ENCODE data around the gene LRMDA. TPM values are rescaled to one million over a fixed set of nuclear protein-coding genes. Genes with fewer than 3 reads are reported as not detected.

Gene LRMDA
- total and polyA plus RNA-seq, 2 of the 4 experiments (the other 2 are of a cell fraction), result 0.07 TPM; not detected in 1

- Histone ChIP-seq H3K79me1 (ENCODE audit: low read depth in 1 of 2, low read length in 2 of 2) (no peaks in the 10 kb centered on the region), H2BK15ac (ENCODE audit: low read depth, low read length) (no peak overlapping the region), H4K8ac (ENCODE audit: low read depth in 2 of 2, low read length in 2 of 2) (no peak overlapping the region), H3K23ac (ENCODE audit: low read depth, low read length) (no peak overlapping the region), H3K27me3 (ENCODE audit: control insufficient read depth, insufficient read depth, low read length) (peaks cover 3% of the 10 kb centered on the region; the same call in 1 of the 2 replicates), H2AFZ (replicated peaks; ENCODE audit: low read length, poor library complexity) (no peak overlapping the region), H3K9ac (ENCODE audit: low read depth, low read length) (no peak overlapping the region), H2AK9ac (replicated peaks; ENCODE audit: low read depth, low read length, poor library complexity) (no peak overlapping the region), H2AK5ac (ENCODE audit: low read depth, low read length) (no peak overlapping the region), H2BK20ac (ENCODE audit: low read depth, low read length) (no peak overlapping the region), H3K4ac (ENCODE audit: low read depth, low read length) (no peak overlapping the region), H2BK120ac (ENCODE audit: low read depth, low read length) (no peak overlapping the region), H2BK5ac (ENCODE audit: low read depth, low read length, poor library complexity, severe bottlenecking) (no peak overlapping the region), H3K56ac (ENCODE audit: extremely low read depth, insufficient read depth, low read length) (no peak overlapping the region), H3K4me2 (ENCODE audit: low read depth, low read length) (no peak overlapping the region), H4K91ac (ENCODE audit: insufficient read depth, low read depth, low read length) (no peak overlapping the region), H3K4me1 (ENCODE audit: control insufficient read depth, insufficient read depth, low read length) (no peaks in the 10 kb centered on the region), H3K36me3 (ENCODE audit: control insufficient read depth, insufficient read depth, low read length) (no peaks in the 10 kb centered on the region), H3K18ac (ENCODE audit: low read depth, low read length) (no peak overlapping the region), H4K5ac (ENCODE audit: low read depth, low read length) (no peak overlapping the region), H3K9me1 (ENCODE audit: insufficient read depth, low read length) (no peaks in the 10 kb centered on the region), H3K14ac (replicated peaks; ENCODE audit: low read depth, low read length) (no peak overlapping the region), H3K4me3 (ENCODE audit: insufficient read depth, low read depth, low read length) (no peak overlapping the region), H3K27ac (ENCODE audit: insufficient read depth, low read length) (no peak overlapping the region), H3K9me3 (ENCODE audit: control insufficient read depth, insufficient read depth, low read length) (no peaks in the 10 kb centered on the region), H4K20me1 (ENCODE audit: insufficient read depth, low read length) (no peaks in the 10 kb centered on the region)
- BruUV-seq (replicated peaks), result no TSS peak
- in situ Hi-C loops (cut with MboI; ENCODE audit: low sequenced_read_pairs) (no loop called here), intact Hi-C loops (cut with micrococcal nuclease) (no loop called here), dilution Hi-C loops (cut with HindIII; ENCODE audit: low sequenced_read_pairs, unreplicated experiment) (no loop called here)
- WGBS, 2 experiments (ENCODE audit: extremely low coverage in 2 of 2, insufficient read length in 1 of 2), result no CpG with 5 or more reads among the region's 2 CpGs
- DNase-seq, result no peak
- ATAC-seq (ENCODE audit: low read depth), result no peak
- POLR2A ChIA-PET (ENCODE audit: unreplicated experiment), result no interaction called here
- CTCF ChIA-PET, result no interaction called here
- TF ChIP-seq MAZ (IDR thresholded peaks at IDR 0.05; ENCODE audit: borderline replicate concordance, low read depth, low read length) (no peak), RCOR1 (IDR thresholded peaks at IDR 0.05; ENCODE audit: insufficient replicate concordance, low read length) (no peak), POLR2A (IDR thresholded peaks at IDR 0.05; ENCODE audit: low read depth, low read length) (no peak), MXI1 (IDR thresholded peaks at IDR 0.05; ENCODE audit: borderline replicate concordance, low read depth, low read length) (no peak), ELK1 (IDR thresholded peaks at IDR 0.05; ENCODE audit: borderline replicate concordance, low read depth, low read length) (no peak), FOS (IDR thresholded peaks at IDR 0.05; ENCODE audit: low read depth, low read length) (no peak), SMC3 (IDR thresholded peaks at IDR 0.05; ENCODE audit: low read depth, low read length) (no peak), NFE2L2 (IDR thresholded peaks at IDR 0.05; ENCODE audit: low read depth, low read length) (no peak), CHD1 (IDR thresholded peaks at IDR 0.05; ENCODE audit: low read depth, low read length) (no peak), CEBPB (IDR thresholded peaks at IDR 0.05; ENCODE audit: low read depth, low read length) (no peak), RFX5 (IDR thresholded peaks at IDR 0.05; ENCODE audit: low read depth, low read length) (no peak), RAD21 (IDR thresholded peaks at IDR 0.05; ENCODE audit: low read length) (no peak), MAFK (IDR thresholded peaks at IDR 0.05; ENCODE audit: low read depth, low read length) (no peak), BHLHE40 (IDR thresholded peaks at IDR 0.05; ENCODE audit: low read depth, low read length) (no peak)
- TF ChIP-seq, protein P1, sequence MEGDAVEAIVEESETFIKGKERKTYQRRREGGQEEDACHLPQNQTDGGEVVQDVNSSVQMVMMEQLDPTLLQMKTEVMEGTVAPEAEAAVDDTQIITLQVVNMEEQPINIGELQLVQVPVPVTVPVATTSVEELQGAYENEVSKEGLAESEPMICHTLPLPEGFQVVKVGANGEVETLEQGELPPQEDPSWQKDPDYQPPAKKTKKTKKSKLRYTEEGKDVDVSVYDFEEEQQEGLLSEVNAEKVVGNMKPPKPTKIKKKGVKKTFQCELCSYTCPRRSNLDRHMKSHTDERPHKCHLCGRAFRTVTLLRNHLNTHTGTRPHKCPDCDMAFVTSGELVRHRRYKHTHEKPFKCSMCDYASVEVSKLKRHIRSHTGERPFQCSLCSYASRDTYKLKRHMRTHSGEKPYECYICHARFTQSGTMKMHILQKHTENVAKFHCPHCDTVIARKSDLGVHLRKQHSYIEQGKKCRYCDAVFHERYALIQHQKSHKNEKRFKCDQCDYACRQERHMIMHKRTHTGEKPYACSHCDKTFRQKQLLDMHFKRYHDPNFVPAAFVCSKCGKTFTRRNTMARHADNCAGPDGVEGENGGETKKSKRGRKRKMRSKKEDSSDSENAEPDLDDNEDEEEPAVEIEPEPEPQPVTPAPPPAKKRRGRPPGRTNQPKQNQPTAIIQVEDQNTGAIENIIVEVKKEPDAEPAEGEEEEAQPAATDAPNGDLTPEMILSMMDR (conservative IDR thresholded peaks at IDR 0.05; ENCODE audit: low read depth, low read length), result no peak
Observed at GRCh38 chr10:75633568-75633967, 202.1 kb downstream of the LRMDA start.

All from IMR-90 (cell line).